ENCODE results near the gene LMTK3. TPM values are rescaled to one million over a fixed set of nuclear protein-coding genes. Genes with fewer than 3 reads are reported as not detected.

The LMTK3 gene
- total RNA-seq, 1 donor from 2014 or later, result 10.6 TPM

GRCh38 chr19:48477067-48477685, 34.5 kb downstream of the LMTK3 start:
- FAIRE-seq (no peak), DNase-seq (ENCODE audit: low spot score in 2 of 2) (no peak)

- no peak for FAIRE-seq
- DNase-seq (ENCODE audit: low spot score in 2 of 2), result no peak
Measured at GRCh38 chr19:48476176-48476575, 35.5 kb downstream of the LMTK3 start.

GRCh38 chr19:48475369-48476068, 36.1 kb downstream of the LMTK3 start:
- FAIRE-seq (no peak), DNase-seq (ENCODE audit: low spot score in 2 of 2) (no peak)

GRCh38 chr19:48474084-48474592, 37.5 kb downstream of the LMTK3 start:
- FAIRE-seq, result no peak
- no peak for DNase-seq (ENCODE audit: low spot score in 2 of 2)

GRCh38 chr19:48473161-48473966, 38.3 kb downstream of the LMTK3 start:
- DNase-seq (ENCODE audit: low spot score in 2 of 2) (no peak), FAIRE-seq (no peak)

GRCh38 chr19:48471836-48472235, 39.8 kb downstream of the LMTK3 start:
- DNase-seq (ENCODE audit: low spot score in 2 of 2), result no peak
- no peak for FAIRE-seq

GRCh38 chr19:48470856-48471255, 40.8 kb downstream of the LMTK3 start:
- DNase-seq (ENCODE audit: low spot score in 2 of 2) (no peak), FAIRE-seq (no peak)

- FAIRE-seq (no peak), DNase-seq (ENCODE audit: low spot score in 2 of 2) (no peak)
Measured at GRCh38 chr19:48469934-48470680, 41.5 kb downstream of the LMTK3 start.

GRCh38 chr19:48469289-48469881, 42.2 kb downstream of the LMTK3 start, which contains the start of gene CYTH2:
Gene CYTH2, plus strand, starts transcription at chr19:48469369. Its CDS starts 139 bp downstream, at chr19:48469508.
- FAIRE-seq (no peak), DNase-seq (ENCODE audit: low spot score in 2 of 2) (peak; percentile 77 to 79)

GRCh38 chr19:48468772-48469288, 42.8 kb downstream of the LMTK3 start:
- DNase-seq (ENCODE audit: low spot score in 2 of 2) (peak; percentile 97), FAIRE-seq (peak; percentile 99)

- no peak for DNase-seq (ENCODE audit: low spot score in 2 of 2)
- no peak for FAIRE-seq
Measured at GRCh38 chr19:48466561-48467325, 44.9 kb downstream of the LMTK3 start.

- DNase-seq (ENCODE audit: low spot score in 2 of 2) (no peak), FAIRE-seq (no peak)
Measured at GRCh38 chr19:48465215-48465614, 46.4 kb downstream of the LMTK3 start.

GRCh38 chr19:48461982-48462655, 49.5 kb downstream of the LMTK3 start:
- no peak for DNase-seq (ENCODE audit: low spot score in 2 of 2)

GRCh38 chr19:48461651-48461981, 50.0 kb downstream of the LMTK3 start:
- no peak for FAIRE-seq
- DNase-seq (ENCODE audit: low spot score in 2 of 2), result no peak

More at GRCh38 chr19:48461982-48462655, 49.5 kb downstream of the LMTK3 start:
- no peak for FAIRE-seq

- DNase-seq (ENCODE audit: low spot score in 2 of 2), result no peak
- FAIRE-seq, result no peak
Measured at GRCh38 chr19:48458016-48458415, 53.6 kb downstream of the LMTK3 start.

GRCh38 chr19:48456864-48457263, 54.8 kb downstream of the LMTK3 start:
- no peak for FAIRE-seq

GRCh38 chr19:48455908-48456562, 55.6 kb downstream of the LMTK3 start:
- FAIRE-seq (no peak), DNase-seq (ENCODE audit: low spot score in 2 of 2) (no peak)

More at GRCh38 chr19:48456864-48457263, 54.8 kb downstream of the LMTK3 start:
- no peak for DNase-seq (ENCODE audit: low spot score in 2 of 2)

All from frontal cortex (tissue), 4 donors.